Suprapubic skin (tissue), 4 donors: Measurements from ENCODE around the gene NPSR1. TPM values are rescaled to one million over a fixed set of nuclear protein-coding genes. Genes with fewer than 3 reads are reported as not detected.
"Not testable (repeated sequence)": the region's sequence is repeated elsewhere in the genome, so short reads cannot be mapped to it uniquely, and the experiment has no call there.

Experiments used
- DNase-seq, 2 donors: peaks; one replicate each; pipeline ENCODE4 v3.0.0-alpha.2; 2019; ENCODE audit warnings: low spot score in 2 of 2
- H3K27ac ChIP-seq: fragments of 200-600 bp; sonication (generic); one replicate; pipeline ENCODE4 v1.5.1; 2019
- H3K27me3 ChIP-seq: fragments of 200-600 bp; sonication (generic); one replicate; pipeline ENCODE4 v1.5.1; 2019
- H3K36me3 ChIP-seq: fragments of 200-600 bp; sonication (generic); one replicate; pipeline ENCODE4 v1.5.1; 2019
- H3K4me1 ChIP-seq: fragments of 200-600 bp; sonication (generic); one replicate; pipeline ENCODE4 v1.5.1; 2019
- H3K4me3 ChIP-seq: fragments of 200-600 bp; sonication (generic); one replicate; pipeline ENCODE4 v1.5.1; 2019; ENCODE audit warnings: mild to moderate bottlenecking
- H3K9me3 ChIP-seq: fragments of 200-600 bp; sonication (generic); one replicate; pipeline ENCODE4 v1.5.1; 2019
- CTCF ChIP-seq, 2 donors: fragments of 200-600 bp in 1 of 2; fragments of 450-650 bp in 1 of 2; sonication (generic) in 1 of 2; IDR thresholded peaks; one replicate each; pipeline ENCODE4 v1.5.1; 2016 to 2019; ENCODE audit warnings: antibody characterized with exemption in 2 of 2, mild to moderate bottlenecking in 1 of 2, moderate library complexity in 1 of 2
- EP300 ChIP-seq: sonication (generic); formaldehyde crosslinking; IDR thresholded peaks from one replicate; pipeline ENCODE4 v1.6.1; 2017; ENCODE audit warnings: antibody characterized with exemption
- POLR2A ChIP-seq, 2 donors: fragments of 450-650 bp; IDR thresholded peaks; one replicate each; pipeline ENCODE4 v1.6.1; 2017; ENCODE audit warnings: antibody characterized with exemption in 2 of 2, mild to moderate bottlenecking in 2 of 2, moderate library complexity in 2 of 2
- POLR2AphosphoS5 ChIP-seq, 3 donors: sonication (generic); formaldehyde crosslinking; IDR thresholded peaks; one replicate each; pipeline ENCODE4 v1.6.1; 2017; ENCODE audit warnings: antibody characterized with exemption in 3 of 3
- WGBS: methylation state at CpG from one replicate; pipeline ENCODE4 v1.1.5; 2018; 5-methylcytosine and 5-hydroxymethylcytosine counted together
- total RNA-seq, 4 donors: library from RNA; depleted of rRNA; stranded (reverse); fragments of >200 nt; gene quantifications; one replicate each; pipeline ENCODE4 v1.1.0, GENCODE V29; 2016

The NPSR1 gene
- total RNA-seq, 4 donors from 2014 or later, result not detected

GRCh38 chr7:34787586-34787985 lies 129.6 kb downstream of the NPSR1 start:
- WGBS, result 65% methylated on average over 1 of the region's 1 CpG
- no peak for TF ChIP-seq POLR2A (IDR thresholded peaks at IDR 0.05)
- TF ChIP-seq POLR2AphosphoS5 (IDR thresholded peaks at IDR 0.05), result no peak
- TF ChIP-seq EP300, result no peak
- no peak for TF ChIP-seq CTCF (IDR thresholded peaks at IDR 0.05)
- Histone ChIP-seq H3K4me1 (no peaks in the 10 kb centered on the region), H3K4me3 (no peak overlapping the region), H3K9me3 (peaks cover 6% of the 10 kb centered on the region), H3K27ac (no peak overlapping the region), H3K27me3 (no peaks in the 10 kb centered on the region), H3K36me3 (no peaks in the 10 kb centered on the region)
- DNase-seq, result no peak

DNA sequence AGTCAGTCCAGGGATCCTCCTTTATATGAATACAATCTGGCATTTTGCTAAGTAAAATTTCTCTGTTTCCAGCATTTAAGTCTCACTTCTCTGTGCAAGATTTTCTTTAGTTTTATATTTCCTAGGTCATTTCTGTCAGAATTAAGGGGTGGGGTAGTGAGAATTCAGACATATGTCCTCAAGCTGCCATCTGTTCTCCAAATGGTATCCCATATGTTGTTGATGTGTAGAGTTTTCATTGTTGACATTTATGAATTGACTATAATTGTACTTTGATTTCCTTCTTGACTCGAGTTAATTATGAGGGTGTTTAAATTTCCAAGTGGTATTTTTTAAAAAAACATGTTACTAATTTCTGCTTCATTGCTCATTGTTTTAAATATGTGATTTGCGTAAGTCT lies 148.8 kb downstream of the NPSR1 start:
- no peaks in the 10 kb centered on the region for H3K4me1 ChIP-seq
- H3K27ac ChIP-seq, result no peak overlapping the region
- 56% methylated on average over 2 of the region's 2 CpGs for WGBS
- no peaks in the 10 kb centered on the region for H3K9me3 ChIP-seq
- H3K4me3 ChIP-seq, result no peak overlapping the region
- DNase-seq, result no peak
- H3K27me3 ChIP-seq, result no peaks in the 10 kb centered on the region
- no peak for TF ChIP-seq POLR2AphosphoS5 (IDR thresholded peaks at IDR 0.05)
- TF ChIP-seq POLR2A (IDR thresholded peaks at IDR 0.05), result no peak
- TF ChIP-seq CTCF (IDR thresholded peaks at IDR 0.05), result no peak
- no peaks in the 10 kb centered on the region for H3K36me3 ChIP-seq

DNA sequence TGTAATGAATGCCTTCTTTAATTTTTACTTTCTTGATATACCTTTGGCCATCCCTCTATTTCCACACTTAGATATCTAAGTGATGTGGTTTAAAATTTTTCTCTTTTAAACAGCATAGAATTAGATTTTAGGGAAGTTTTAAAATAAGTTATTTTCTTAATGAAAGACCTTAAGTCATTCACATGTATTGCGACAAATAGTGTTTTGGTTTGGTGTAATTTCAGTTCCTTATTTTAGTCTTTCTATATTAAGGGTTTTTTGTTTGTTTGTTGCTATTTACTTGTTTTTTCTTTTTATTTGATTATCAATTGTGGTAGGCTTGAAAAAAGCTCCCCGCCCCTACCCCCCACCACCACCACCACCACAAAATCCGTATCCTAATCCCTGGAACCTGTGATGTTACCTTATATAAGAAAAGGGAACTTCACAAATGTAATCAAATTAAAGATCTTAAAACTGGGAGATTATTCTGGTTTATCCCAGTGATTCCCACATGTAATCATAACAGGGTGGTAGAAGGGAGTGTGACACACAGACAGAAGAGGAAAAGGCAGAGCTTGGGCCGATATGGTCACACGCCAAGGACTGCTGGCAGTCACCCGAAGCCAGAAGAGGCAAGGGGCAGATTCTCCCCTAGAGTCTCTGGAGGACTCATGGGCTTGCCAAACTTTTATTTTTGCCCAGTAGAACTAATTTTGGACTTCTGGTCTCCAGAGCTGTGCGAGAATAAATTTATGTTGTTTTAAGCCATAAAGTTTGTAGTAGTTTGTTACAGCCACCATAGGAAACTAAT lies 149.7 kb downstream of the NPSR1 start:
- 67% methylated on average over 7 of the region's 7 CpGs for WGBS
- no peaks in the 10 kb centered on the region for H3K27me3 ChIP-seq
- no peaks in the 10 kb centered on the region for H3K36me3 ChIP-seq
- no peak overlapping the region for H3K4me3 ChIP-seq
- H3K9me3 ChIP-seq, result no peaks in the 10 kb centered on the region
- no peak for DNase-seq
- TF ChIP-seq EP300 (no peak), POLR2AphosphoS5 (IDR thresholded peaks at IDR 0.05) (no peak), POLR2A (IDR thresholded peaks at IDR 0.05) (no peak), CTCF (IDR thresholded peaks at IDR 0.05) (no peak)
- no peaks in the 10 kb centered on the region for H3K4me1 ChIP-seq
- no peak overlapping the region for H3K27ac ChIP-seq

DNA sequence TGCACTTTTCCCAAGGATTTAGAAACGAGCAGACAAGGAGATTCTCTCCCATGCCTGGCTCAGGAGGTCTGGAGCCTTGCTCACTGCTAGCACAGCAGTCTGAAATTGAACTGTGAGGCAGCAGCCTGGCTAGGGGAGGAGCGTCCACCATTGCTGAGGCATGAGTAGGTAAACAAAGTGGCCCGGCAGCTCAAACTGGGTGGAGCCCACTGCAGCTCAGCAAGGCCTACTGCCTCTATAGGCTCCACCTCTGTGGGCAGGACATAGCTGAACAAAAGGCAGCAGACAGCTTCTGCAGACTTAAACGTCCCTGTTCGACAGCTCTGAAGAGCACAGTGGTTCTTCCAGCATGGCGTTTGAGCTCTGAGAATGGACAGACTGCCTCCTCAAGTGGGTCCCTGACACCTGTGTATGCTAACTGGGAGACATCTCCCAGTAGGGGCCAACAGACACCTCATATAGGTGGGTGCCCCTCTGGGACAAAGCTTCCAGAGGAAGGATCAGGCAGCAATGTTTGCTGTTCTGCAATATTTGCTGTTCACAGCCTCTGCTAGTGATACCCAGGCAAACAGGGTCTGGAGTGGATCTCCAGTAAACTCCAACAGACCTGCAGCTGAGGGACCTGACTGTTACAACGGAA lies 156.3 kb downstream of the NPSR1 start:
- not testable (repeated sequence) for DNase-seq, H3K4me3 ChIP-seq, H3K9me3 ChIP-seq, H3K27ac ChIP-seq, H3K4me1 ChIP-seq, H3K27me3 ChIP-seq, H3K36me3 ChIP-seq
- WGBS, result 89% methylated on average over 5 of the region's 7 CpGs

GRCh38 chr7:34821932-34822558 lies 164.0 kb downstream of the NPSR1 start:
- no peaks in the 10 kb centered on the region for H3K36me3 ChIP-seq
- 64% methylated on average over 16 of the region's 16 CpGs for WGBS
- TF ChIP-seq POLR2A (IDR thresholded peaks at IDR 0.05) (no peak), POLR2AphosphoS5 (IDR thresholded peaks at IDR 0.05) (no peak), CTCF (IDR thresholded peaks at IDR 0.05) (no peak), EP300 (no peak)
- H3K27me3 ChIP-seq, result no peaks in the 10 kb centered on the region
- H3K4me1 ChIP-seq, result no peaks in the 10 kb centered on the region
- no peak overlapping the region for H3K4me3 ChIP-seq
- no peak for DNase-seq
- H3K9me3 ChIP-seq, result no peaks in the 10 kb centered on the region
- no peak overlapping the region for H3K27ac ChIP-seq
